PC-3 (cell line): ENCODE measurements around the gene SLC7A7. TPM values are rescaled to one million over a fixed set of nuclear protein-coding genes. Genes with fewer than 3 reads are reported as not detected.

Experiments
- ATAC-seq: fragments of 200-7000 bp; cut with Tn5 transposase; 2 replicates; pipeline ENCODE4 v1.9.1; 2020; ENCODE audit warnings: mild to moderate bottlenecking, moderate library complexity
- BruUV-seq: library from RNA; stranded (reverse); fragments of 400-500 nt; replicated peaks from 2 replicates; lab custom pipeline; 2021; lab: Mats Ljungman, UMichigan
- CTCF ChIA-PET: fragments of 300-600 bp; sonication (Branson Sonifier 250); formaldehyde crosslinking; loops from one replicate; lab custom pipeline; 2022; ENCODE audit warnings: antibody characterized with exemption; lab: Charles Lee
- POLR2A ChIA-PET: fragments of 300-600 bp; sonication (Branson Sonifier 250); formaldehyde crosslinking; loops from one replicate; lab custom pipeline; 2022; ENCODE audit warnings: antibody characterized with exemption; ENCODE audit not compliant: unreplicated experiment; lab: Charles Lee
- DNase-seq: peaks from one replicate; pipeline ENCODE4 v3.0.0-alpha.2; 2015
- H2AFZ ChIP-seq: fragments of 300-600 bp; sonication (generic); 2 replicates; pipeline ENCODE4 v1.6.0; 2016; ENCODE audit warnings: antibody characterized with exemption, low read length
- H3F3A ChIP-seq: fragments of 300-600 bp; sonication (generic); one replicate; pipeline ENCODE4 v1.6.0; 2017; ENCODE audit warnings: antibody characterized with exemption, low read length, control low read depth, mild to moderate bottlenecking; ENCODE audit not compliant: unreplicated experiment
- H3K27ac ChIP-seq: fragments of 300-600 bp; sonication (generic); 2 replicates; pipeline ENCODE4 v1.5.1; 2016; ENCODE audit warnings: mild to moderate bottlenecking, low read length
- H3K27me3 ChIP-seq: fragments of 300-600 bp; sonication (generic); 2 replicates; pipeline ENCODE4 v1.6.1; 2016; ENCODE audit warnings: low read length, mixed read lengths
- H3K36me3 ChIP-seq: fragments of 300-600 bp; sonication (generic); 2 replicates; pipeline ENCODE4 v1.6.1; 2016; ENCODE audit warnings: low read depth, mixed run types, low read length, mixed read lengths
- H3K4me1 ChIP-seq: fragments of 300-600 bp; sonication (generic); 2 replicates; pipeline ENCODE4 v1.5.1; 2016; ENCODE audit warnings: low read length; ENCODE audit not compliant: insufficient read depth
- H3K4me2 ChIP-seq: fragments of 300-600 bp; sonication (generic); 2 replicates; pipeline ENCODE4 v1.6.0; 2016; ENCODE audit warnings: low read length
- H3K4me3 ChIP-seq: fragments of 300-600 bp; sonication (generic); 2 replicates; pipeline ENCODE4 v1.5.1; 2016; ENCODE audit warnings: mild to moderate bottlenecking, low read length, mixed read lengths
- H3K79me2 ChIP-seq: fragments of 300-600 bp; sonication (generic); 2 replicates; pipeline ENCODE4 v1.6.1; 2017; ENCODE audit warnings: low read length, mixed read lengths
- H3K9ac ChIP-seq: fragments of 300-600 bp; sonication (generic); 2 replicates; pipeline ENCODE4 v1.6.0; 2016; ENCODE audit warnings: mild to moderate bottlenecking, low read length
- H3K9me2 ChIP-seq: fragments of 300-600 bp; sonication (generic); replicated peaks from 2 replicates; pipeline ENCODE4 v1.6.1; 2016; ENCODE audit warnings: mixed run types, low read length, mixed read lengths
- H3K9me3 ChIP-seq: fragments of 300-600 bp; sonication (generic); 2 replicates; pipeline ENCODE4 v1.6.1; 2016; ENCODE audit warnings: low read length, mixed read lengths
- H4K20me1 ChIP-seq: fragments of 300-600 bp; sonication (generic); 2 replicates; pipeline ENCODE4 v1.6.1; 2016; ENCODE audit warnings: low read length, mixed read lengths
- EZH2 ChIP-seq: fragments of 300-600 bp; sonication (generic); IDR thresholded peaks from one replicate; pipeline ENCODE4 v1.6.1; 2017; ENCODE audit warnings: antibody characterized with exemption, mild to moderate bottlenecking, low read length; ENCODE audit not compliant: unreplicated experiment
- EZH2phosphoT487 ChIP-seq: fragments of 300-600 bp; sonication (generic); IDR thresholded peaks from 2 replicates; pipeline ENCODE4 v1.6.1; 2018; ENCODE audit warnings: mild to moderate bottlenecking, antibody characterized with exemption, low read length, borderline replicate concordance
- intact Hi-C: fragments of 100-400 bp; cut with micrococcal nuclease; formaldehyde crosslinking; loops from 2 replicates; pipeline ENCODE4 v1.9.0; 2023
- total RNA-seq: library from RNA; depleted of rRNA; stranded (reverse); fragments of >200 nt; gene quantifications from 2 replicates; pipeline ENCODE4 v1.2.3, GENCODE V29; 2014
- TF ChIP-seq, protein P1 (sequence below): fragments of 300-600 bp; sonication (generic); conservative IDR thresholded peaks from 2 replicates; pipeline ENCODE4 v1.5.1; 2017; ENCODE audit warnings: antibody characterized with exemption, low read depth, mild to moderate bottlenecking, low read length

SLC7A7 gene
- total RNA-seq, 1 experiment from 2014 or later: not detected

DNA sequence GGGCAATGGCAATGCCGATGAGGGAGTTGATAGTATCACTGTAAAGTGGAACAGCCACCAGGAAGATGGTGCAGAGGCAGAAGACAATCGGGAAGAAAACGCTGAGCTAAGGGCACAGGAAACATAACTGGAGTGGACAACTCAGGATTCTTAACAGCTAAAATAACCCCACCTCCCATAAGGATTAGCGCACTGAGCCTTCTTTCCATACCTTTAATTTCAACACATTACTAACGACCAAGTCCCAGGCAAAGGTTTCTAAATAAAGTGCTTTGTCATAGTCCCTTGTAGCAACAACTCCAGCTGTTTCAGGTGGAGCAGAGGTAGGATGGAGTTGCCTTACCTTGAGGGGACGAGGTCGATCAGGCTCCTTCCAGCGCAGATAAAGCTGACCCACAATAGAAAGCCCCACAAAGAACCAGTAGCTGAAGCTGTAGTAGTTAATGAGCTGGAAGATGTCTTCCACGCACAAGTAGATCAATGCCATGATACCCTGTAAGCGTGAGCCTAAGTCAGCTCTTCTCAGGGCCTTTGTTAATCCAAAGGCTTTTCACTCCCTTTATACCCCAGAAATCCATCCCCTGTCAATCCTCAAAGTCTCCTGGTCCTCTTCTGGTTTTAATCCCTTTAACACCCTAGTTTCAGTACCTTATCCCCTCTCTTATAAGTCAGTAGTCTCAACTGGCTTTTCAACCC, 41.1 kb downstream of the SLC7A7 start:
- ATAC-seq (no peak), DNase-seq (no peak)
- Histone ChIP-seq H3K9ac (no peak overlapping the region), H3K27ac (no peak overlapping the region), H3K4me1 (no peaks in the 10 kb centered on the region), H3K36me3 (peaks cover 31% of the 10 kb centered on the region), H3K4me2 (no peak overlapping the region), H4K20me1 (no peaks in the 10 kb centered on the region), H3K9me3 (no peaks in the 10 kb centered on the region), H3K9me2 (no peaks in the 10 kb centered on the region), H2AFZ (no peak overlapping the region), H3K4me3 (no peak overlapping the region), H3K27me3 (no peaks in the 10 kb centered on the region), H3K79me2 (peaks cover 6% of the 10 kb centered on the region), H3F3A (no peaks in the 10 kb centered on the region)
- no TSS peak for BruUV-seq
- no peak for TF ChIP-seq EZH2phosphoT487
- no peak for TF ChIP-seq EZH2
- TF ChIP-seq, protein P1, sequence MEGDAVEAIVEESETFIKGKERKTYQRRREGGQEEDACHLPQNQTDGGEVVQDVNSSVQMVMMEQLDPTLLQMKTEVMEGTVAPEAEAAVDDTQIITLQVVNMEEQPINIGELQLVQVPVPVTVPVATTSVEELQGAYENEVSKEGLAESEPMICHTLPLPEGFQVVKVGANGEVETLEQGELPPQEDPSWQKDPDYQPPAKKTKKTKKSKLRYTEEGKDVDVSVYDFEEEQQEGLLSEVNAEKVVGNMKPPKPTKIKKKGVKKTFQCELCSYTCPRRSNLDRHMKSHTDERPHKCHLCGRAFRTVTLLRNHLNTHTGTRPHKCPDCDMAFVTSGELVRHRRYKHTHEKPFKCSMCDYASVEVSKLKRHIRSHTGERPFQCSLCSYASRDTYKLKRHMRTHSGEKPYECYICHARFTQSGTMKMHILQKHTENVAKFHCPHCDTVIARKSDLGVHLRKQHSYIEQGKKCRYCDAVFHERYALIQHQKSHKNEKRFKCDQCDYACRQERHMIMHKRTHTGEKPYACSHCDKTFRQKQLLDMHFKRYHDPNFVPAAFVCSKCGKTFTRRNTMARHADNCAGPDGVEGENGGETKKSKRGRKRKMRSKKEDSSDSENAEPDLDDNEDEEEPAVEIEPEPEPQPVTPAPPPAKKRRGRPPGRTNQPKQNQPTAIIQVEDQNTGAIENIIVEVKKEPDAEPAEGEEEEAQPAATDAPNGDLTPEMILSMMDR: no peak
- CTCF ChIA-PET: no interaction called here
- POLR2A ChIA-PET: no interaction called here
- intact Hi-C loops: loop anchor here (10.0 kb wide), 1 partner anchor 1429 kb away; no protein-coding TSS in a partner anchor

DNA sequence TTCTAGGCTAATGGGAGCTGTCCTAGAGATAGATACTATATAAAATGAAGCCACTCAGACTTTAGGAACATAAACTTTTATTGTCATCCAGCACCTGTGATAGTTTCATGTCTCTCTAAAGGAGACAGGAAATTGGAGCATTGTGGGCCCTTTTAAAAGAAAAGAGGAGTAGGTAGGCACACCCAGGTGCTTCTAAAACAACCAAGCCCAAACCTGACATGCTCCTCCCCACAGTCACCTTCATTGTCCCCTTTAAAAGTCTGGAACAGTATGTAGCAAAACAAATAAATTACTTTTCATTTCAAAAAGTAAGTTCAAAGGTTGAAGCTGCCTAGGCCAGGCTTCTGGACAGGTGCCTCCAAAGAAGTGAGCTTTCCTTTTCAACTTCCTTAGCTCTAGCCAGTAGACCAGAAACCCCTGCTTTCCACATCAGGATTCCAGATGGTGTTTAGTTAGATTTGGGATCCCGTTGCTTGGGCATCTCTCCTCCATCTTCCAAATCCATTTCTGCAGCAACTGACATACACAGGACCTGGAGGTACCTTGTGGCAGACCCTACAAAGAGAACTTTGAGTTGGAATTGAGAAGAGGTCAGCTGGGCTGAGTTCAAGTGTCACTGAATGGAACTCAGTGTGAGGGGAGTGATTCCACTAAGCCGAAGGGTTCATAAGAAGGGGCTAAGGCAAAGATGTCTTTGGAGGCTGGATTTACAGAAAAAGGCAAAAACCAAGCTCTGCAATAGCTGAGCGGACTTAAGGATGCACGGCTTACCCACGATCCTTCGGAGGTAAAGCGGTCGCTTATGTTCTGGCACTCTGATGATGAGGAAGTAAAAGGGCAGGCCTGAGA, 41.8 kb downstream of the SLC7A7 start:
- CTCF ChIA-PET: no interaction called here

More for the DNA sequence above, 41.8 kb downstream of the SLC7A7 start:
- no peak for DNase-seq
- Histone ChIP-seq H3K27ac (no peak overlapping the region), H3K4me1 (peaks cover 2% of the 10 kb centered on the region; the same call in 1 of the 2 replicates), H3K27me3 (no peaks in the 10 kb centered on the region), H3K4me2 (no peak overlapping the region), H3K4me3 (no peak overlapping the region), H3K79me2 (peaks cover 13% of the 10 kb centered on the region), H3K36me3 (peaks cover 33% of the 10 kb centered on the region), H2AFZ (no peak overlapping the region), H4K20me1 (no peaks in the 10 kb centered on the region), H3F3A (no peaks in the 10 kb centered on the region), H3K9me3 (no peaks in the 10 kb centered on the region), H3K9ac (no peak overlapping the region), H3K9me2 (no peaks in the 10 kb centered on the region)
- no peak for ATAC-seq
- no TSS peak for BruUV-seq
- intact Hi-C loops: loop anchor here (10.0 kb wide), 1 partner anchor 1429 kb away; no protein-coding TSS in a partner anchor
- TF ChIP-seq, protein P1: no peak
- TF ChIP-seq EZH2 (no peak), EZH2phosphoT487 (no peak)
- POLR2A ChIA-PET: no interaction called here
